K562 (cell line): ENCODE measurements around the gene ZFP57.

Experiments used
- BRD9 ChIP-seq: fragments of 450-650 bp; IDR thresholded peaks from 2 replicates; pipeline ENCODE4 v1.6.1; 2018; ENCODE audit warnings: low read depth; ENCODE audit not compliant: partially characterized antibody
- CC2D1A ChIP-seq: fragments of 450-650 bp; IDR thresholded peaks from 2 replicates; pipeline ENCODE4 v1.6.1; 2017; ENCODE audit warnings: mild to moderate bottlenecking
- CHD1 ChIP-seq: fragments of 200-600 bp; sonication (generic); IDR thresholded peaks from one replicate; pipeline ENCODE4 v1.6.1; 2012; ENCODE audit warnings: mild to moderate bottlenecking, moderate library complexity, low read length, inconsistent platforms
- E2F6 ChIP-seq, 2 experiments: IDR thresholded peaks; 2 replicates each; pipeline ENCODE4 v1.6.1; 2011; ENCODE audit warnings: borderline replicate concordance in 1 of 2, control low read depth in 1 of 2, low read depth in 1 of 2, low read length in 1 of 2, mild to moderate bottlenecking in 1 of 2, mixed read lengths in 1 of 2, moderate library complexity in 1 of 2; ENCODE audit not compliant: insufficient read depth in 1 of 2, insufficient read length in 1 of 2, poor library complexity in 1 of 2, severe bottlenecking in 1 of 2; ENCODE audit errors: extremely low read depth in 1 of 2
- SIN3B ChIP-seq: fragments of 450-650 bp; IDR thresholded peaks from 2 replicates; pipeline ENCODE4 v1.6.1; 2017; ENCODE audit warnings: low read depth, mild to moderate bottlenecking, moderate library complexity
- TAF15 ChIP-seq: fragments of 200-400 bp; formaldehyde crosslinking; IDR thresholded peaks from 2 replicates; pipeline ENCODE4 v1.6.1; 2017; ENCODE audit warnings: mild to moderate bottlenecking, low read depth, low read length, moderate library complexity

DNA sequence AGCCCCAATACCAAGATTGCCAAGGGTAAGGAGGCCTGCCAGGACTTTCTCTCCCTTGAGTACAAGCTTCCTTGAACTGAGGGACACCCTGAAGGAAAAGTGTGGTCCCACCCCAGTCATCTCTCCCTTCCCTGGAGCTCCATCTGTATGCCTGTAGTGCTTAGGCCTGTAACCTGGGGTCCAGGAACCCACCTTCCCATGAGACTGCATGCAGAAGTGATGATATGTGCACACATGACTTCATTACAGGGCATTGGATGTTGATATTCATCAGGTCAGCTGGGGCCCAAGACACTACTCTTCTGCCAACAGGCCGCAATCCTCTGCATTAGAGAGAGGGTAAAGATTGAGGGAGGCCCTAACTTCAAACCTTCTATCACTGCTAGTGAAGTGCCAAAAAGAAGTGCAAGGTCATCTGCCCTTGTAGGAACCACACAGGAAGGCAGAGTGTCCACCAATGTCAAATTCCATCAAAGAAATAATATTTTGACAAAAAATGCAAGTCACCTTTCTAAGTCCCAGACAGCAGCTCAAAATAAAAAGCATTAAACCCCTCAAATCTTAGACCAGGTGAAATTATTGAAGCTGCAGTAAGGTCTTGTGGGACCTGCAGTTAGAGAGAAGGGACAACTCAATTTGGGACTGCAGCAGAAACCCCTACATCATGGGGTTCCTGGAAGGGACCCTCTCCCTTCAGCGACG, 47.4 kb upstream of the ZFP57 start:
- no peak for TF ChIP-seq E2F6 (IDR thresholded peaks at IDR 0.05; ENCODE audit: borderline replicate concordance in 1 of 2, extremely low read depth in 1 of 2, insufficient read depth in 1 of 2, insufficient read length in 1 of 2, low read depth in 1 of 2, low read length in 1 of 2, poor library complexity in 1 of 2, severe bottlenecking in 1 of 2)
- TF ChIP-seq BRD9, result no peak
- no peak for TF ChIP-seq CHD1
- TF ChIP-seq CC2D1A, result no peak
- no peak for TF ChIP-seq SIN3B
- no peak for TF ChIP-seq TAF15
